Measurements from ENCODE around the gene HDAC11.

DNA sequence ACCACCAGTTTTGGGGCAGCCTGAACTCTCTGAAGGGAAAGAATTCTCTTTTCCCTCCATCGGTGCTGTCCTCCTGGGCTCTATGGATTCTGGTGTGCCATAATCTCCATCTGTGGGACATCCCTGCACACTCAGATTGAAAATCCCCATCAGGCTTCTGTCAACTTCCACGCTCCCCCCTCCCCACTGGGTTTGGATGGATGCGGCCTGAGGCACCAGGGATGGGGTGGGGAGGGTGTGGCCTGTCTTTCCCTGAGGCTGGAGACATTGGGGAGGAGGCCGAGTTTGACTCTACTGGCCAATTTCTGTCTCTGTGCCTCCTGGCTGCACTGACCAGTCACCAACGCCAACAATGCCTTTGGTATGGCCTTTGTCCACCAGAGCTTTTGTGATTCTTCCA lies 52.5 kb downstream of the HDAC11 start:
- TF ChIP-seq CEBPB (IDR thresholded peaks at IDR 0.05) (no peak), TEAD4 (IDR thresholded peaks at IDR 0.05) (no peak)
- TF ChIP-seq, protein P1, sequence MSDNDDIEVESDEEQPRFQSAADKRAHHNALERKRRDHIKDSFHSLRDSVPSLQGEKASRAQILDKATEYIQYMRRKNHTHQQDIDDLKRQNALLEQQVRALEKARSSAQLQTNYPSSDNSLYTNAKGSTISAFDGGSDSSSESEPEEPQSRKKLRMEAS (IDR thresholded peaks at IDR 0.05): no peak
- TF ChIP-seq, protein P2, sequence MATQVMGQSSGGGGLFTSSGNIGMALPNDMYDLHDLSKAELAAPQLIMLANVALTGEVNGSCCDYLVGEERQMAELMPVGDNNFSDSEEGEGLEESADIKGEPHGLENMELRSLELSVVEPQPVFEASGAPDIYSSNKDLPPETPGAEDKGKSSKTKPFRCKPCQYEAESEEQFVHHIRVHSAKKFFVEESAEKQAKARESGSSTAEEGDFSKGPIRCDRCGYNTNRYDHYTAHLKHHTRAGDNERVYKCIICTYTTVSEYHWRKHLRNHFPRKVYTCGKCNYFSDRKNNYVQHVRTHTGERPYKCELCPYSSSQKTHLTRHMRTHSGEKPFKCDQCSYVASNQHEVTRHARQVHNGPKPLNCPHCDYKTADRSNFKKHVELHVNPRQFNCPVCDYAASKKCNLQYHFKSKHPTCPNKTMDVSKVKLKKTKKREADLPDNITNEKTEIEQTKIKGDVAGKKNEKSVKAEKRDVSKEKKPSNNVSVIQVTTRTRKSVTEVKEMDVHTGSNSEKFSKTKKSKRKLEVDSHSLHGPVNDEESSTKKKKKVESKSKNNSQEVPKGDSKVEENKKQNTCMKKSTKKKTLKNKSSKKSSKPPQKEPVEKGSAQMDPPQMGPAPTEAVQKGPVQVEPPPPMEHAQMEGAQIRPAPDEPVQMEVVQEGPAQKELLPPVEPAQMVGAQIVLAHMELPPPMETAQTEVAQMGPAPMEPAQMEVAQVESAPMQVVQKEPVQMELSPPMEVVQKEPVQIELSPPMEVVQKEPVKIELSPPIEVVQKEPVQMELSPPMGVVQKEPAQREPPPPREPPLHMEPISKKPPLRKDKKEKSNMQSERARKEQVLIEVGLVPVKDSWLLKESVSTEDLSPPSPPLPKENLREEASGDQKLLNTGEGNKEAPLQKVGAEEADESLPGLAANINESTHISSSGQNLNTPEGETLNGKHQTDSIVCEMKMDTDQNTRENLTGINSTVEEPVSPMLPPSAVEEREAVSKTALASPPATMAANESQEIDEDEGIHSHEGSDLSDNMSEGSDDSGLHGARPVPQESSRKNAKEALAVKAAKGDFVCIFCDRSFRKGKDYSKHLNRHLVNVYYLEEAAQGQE (IDR thresholded peaks at IDR 0.05; ENCODE audit: low read depth): no peak
